ENCODE measurements around the gene IL1RAPL2.
"Not testable (repeated sequence)": the region's sequence is repeated elsewhere in the genome, so short reads cannot be mapped to it uniquely, and the experiment has no call there.

IL1RAPL2 gene

GRCh38 chrX:104854790-104855340, 288.9 kb downstream of the IL1RAPL2 start:
- DNase-seq (ENCODE audit: low read depth in 2 of 2) = no peak

- DNase-seq (ENCODE audit: low read depth in 2 of 2) = no peak
Observed at GRCh38 chrX:104863466-104863865, 297.5 kb downstream of the IL1RAPL2 start.

DNA sequence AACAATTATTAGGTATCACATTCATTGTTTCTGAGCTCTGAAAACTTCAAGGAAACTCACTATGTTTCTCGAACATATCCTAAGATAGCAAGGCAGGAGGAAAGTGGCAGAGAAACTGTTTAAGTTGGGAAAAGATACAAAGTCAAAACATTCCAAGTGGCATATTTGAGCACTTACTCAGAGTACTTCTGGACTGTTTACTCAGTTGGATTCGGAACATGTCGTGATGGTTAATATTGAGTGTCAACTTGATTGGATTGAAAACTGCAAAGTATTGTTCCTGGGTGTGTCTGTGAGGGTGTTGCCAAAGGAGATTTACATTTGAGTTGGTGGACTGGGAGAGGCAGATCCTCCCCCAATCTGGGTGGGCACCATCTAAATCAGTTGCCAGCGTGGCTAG, 298.3 kb downstream of the IL1RAPL2 start:
- no peak for DNase-seq (ENCODE audit: low read depth in 2 of 2)

GRCh38 chrX:104877504-104877903, 311.5 kb downstream of the IL1RAPL2 start:
- no peak for DNase-seq (ENCODE audit: low read depth in 2 of 2)

- DNase-seq (ENCODE audit: low read depth in 2 of 2) = no peak
Observed at GRCh38 chrX:104902070-104902469, 336.1 kb downstream of the IL1RAPL2 start.

- not testable (repeated sequence) for DNase-seq (ENCODE audit: low read depth in 2 of 2)
Observed at GRCh38 chrX:104909694-104910093, 343.7 kb downstream of the IL1RAPL2 start.

DNA sequence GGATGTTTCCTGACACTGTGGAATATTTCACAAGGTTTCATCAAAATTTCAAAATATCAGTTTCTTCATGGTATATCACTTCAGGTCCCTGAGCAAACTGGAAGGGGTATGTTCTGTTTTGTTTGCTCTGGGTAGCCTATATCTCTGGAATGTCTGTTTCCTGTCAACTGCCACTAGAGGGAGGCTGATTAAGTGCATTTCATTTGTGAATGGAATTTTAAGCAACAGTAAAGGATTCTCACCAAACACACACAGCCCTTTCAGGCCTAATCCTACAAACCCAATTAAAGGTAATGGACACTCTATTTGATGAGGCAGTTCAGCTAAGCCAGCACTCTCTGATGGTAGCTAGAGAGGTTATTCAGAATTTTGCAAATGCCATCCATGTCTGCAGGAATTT, 347.3 kb downstream of the IL1RAPL2 start:
- no peak for DNase-seq (ENCODE audit: low read depth in 2 of 2)

DNA sequence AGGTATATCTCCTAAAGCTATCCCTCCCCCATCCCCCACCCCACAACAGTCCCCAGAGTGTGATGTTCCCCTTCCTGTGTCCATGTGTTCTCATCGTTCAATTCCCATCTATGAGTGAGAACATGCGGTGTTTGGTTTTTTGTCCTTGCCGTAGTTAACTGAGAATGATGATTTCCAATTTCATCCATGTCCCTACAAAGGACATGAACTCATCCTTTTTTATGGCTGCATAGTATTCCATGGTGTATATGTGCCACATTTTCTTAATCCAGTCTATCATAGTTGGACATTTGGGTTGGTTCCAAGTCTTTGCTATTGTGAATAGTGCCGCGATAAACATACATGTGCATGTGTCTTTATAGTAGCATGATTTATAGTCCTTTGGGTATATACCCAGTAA, 348.7 kb downstream of the IL1RAPL2 start:
- not testable (repeated sequence) for DNase-seq (ENCODE audit: low read depth in 2 of 2)

DNA sequence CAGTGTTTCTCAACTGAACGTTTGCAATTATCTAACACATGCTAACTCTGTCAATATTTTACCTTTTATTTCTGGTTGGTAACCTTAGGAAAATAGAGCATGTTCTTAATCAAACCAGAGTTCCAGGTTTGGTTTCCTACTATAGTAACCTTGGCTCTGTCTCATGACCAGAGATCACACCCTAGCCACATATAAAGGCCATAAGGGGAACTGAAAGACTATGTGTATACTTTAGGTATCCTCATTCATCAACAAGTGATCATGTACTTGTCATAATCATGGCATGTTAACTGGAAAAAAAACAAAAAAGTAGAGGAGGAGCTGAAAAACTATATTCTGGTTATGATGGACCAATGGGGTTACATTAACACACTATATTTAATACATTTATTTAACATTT, 352.1 kb downstream of the IL1RAPL2 start:
- DNase-seq (ENCODE audit: low read depth in 2 of 2) = no peak

DNA sequence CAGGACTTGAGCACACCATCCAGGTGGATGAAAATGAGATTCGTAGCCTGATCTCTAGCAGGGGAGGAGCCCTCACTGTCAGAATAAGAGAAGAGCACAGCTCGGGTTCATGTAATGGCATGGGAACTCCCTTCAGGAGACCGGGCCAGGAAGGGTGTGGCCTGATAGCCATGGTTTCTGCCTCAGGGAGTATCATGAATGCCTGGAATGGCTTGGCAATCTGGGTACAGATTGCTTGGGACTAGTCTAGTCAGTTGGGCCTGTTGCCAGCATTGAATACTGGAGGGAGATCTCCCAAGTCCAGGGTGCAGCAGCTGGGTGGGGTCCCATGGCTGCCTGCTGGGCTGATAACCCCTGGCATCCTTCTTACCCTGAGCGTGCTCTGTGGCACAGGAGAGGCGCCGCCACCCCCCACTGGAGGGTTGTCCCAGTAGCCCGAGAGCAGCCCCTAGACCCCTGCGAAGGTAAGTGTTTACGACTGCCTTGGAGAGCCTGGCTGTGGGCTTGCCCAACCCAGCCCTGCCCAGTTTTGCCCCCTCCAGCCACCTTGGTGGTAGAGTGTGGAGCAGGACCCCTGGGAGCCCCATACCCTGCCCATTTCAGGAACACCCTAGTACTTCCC, 355.7 kb downstream of the IL1RAPL2 start:
- DNase-seq (ENCODE audit: low read depth in 2 of 2) = no peak

GRCh38 chrX:104922206-104922621, 356.2 kb downstream of the IL1RAPL2 start:
- peak; percentile 5 to 40 for DNase-seq (ENCODE audit: low read depth in 2 of 2)

GRCh38 chrX:104929324-104929723, 363.3 kb downstream of the IL1RAPL2 start:
- DNase-seq (ENCODE audit: low read depth in 2 of 2) = no peak

DNA sequence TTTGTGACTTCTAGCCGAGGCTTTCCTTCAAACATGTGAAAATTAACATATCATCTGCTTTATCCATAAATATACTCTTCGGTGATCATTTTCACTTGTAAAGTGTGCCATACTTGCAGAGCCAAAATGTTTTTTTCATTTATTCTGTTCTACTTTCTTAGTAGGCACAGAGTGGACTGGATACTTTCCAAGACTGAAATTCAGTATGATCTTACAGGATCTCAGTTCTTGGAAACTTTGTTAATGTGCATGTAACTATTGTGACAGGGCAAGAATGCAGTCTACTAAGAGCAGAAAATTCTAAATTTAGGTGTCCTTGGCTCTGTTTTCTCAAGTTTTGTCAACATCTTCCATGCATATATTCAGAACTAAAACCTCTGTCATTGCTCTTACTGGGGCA, 369.6 kb downstream of the IL1RAPL2 start:
- DNase-seq (ENCODE audit: low read depth in 2 of 2) = no peak

DNA sequence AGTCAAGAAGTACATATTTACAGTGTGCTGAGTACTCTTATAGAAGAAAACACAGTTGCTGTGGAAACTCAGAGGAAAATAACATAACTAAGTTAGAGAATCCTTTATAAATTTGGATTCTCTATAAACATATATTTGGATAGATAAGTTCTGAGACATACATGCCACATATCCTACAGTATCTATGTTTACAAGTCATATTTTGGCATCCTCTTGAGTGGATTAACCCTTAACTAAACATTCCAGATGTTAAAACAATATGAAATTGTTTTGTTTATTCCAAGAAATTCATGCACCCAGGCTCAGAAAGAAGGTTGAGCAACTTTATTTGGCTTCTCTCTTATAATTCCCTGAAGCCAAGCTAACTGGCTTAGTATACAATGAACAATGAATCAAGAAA, 387.3 kb downstream of the IL1RAPL2 start:
- DNase-seq (ENCODE audit: low read depth in 2 of 2) = no peak

DNA sequence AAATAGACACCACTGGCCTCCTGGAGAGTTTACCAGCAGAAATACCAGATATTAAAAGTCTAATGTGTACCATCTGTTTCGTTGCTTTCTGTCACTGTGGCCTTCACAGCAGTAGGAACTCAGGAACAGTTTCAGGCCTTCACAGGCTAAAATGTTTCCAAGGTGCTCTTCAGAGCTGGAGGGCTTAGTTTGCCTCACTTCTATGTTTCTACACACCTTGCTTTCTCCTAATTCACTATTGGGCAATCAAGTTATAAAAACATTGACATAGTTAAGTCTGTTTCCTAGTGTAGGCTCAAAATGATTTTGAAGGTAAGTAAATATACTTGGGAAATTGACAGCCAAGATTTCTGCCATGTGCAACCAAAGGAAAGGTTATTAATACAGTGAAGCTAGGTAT, 395.9 kb downstream of the IL1RAPL2 start:
- no peak for DNase-seq (ENCODE audit: low read depth in 2 of 2)

DNA sequence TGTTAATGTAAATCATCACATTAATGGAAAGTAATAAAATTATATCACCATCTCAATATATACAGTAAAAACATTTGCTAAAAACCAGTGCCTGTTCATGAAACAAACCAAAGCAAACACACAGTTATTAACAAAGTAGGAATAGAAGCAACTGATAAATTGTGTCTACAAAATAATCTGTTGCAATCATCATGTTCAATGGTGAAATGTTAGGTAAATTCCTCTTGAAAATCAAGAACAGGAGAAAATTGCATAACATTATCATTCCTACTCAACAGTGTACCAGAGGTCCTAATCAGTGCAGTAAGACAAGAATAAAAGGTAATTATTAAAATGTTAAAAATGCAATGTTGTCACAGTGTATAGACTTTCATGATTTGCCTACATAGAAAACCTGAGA, 402.2 kb downstream of the IL1RAPL2 start:
- DNase-seq (ENCODE audit: low read depth in 2 of 2) = no peak

DNA sequence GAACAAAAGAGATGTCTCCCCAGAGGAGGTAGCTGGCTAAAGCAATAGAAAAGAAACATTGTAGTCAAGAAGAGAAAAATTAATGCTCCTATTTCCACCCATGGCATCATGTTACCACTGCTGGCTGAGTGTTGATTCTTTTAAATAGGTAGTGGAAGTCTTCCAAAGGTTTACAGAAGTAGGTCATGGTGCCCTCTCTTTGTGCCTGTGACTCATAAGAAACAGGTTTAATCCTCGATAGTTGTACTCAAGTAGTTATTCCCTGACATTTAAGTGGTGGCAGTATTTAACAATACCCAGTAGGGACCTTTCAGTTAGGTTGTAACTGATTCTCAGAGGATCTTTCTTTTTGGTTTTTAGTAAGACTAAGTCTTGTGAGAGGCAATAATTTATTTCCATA, 406.7 kb downstream of the IL1RAPL2 start:
- DNase-seq (ENCODE audit: low read depth in 2 of 2) = no peak

GRCh38 chrX:104987063-104987462, 421.1 kb downstream of the IL1RAPL2 start:
- DNase-seq (ENCODE audit: low read depth in 2 of 2) = no peak

DNA sequence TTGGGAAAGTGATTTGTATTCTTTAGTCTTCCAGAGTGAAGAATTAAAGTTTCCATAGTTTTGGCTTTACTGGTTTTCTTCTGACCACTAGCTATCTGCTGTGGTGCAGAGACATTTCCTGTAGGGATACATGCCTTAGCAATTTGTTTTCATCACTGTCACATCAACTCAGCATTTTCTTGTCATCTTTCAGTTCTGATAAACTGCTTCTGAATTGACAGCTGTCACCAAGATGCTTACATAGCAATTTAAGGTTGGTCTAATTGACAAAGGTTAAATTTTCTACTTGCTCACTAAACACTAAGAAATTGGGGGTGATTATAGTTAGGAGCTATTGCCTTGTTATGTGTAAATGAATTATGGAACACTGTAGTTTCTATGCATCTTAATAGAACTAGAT, 422.0 kb downstream of the IL1RAPL2 start:
- DNase-seq (ENCODE audit: low read depth in 2 of 2) = no peak

GRCh38 chrX:104995546-104995945, 429.5 kb downstream of the IL1RAPL2 start:
- no peak for DNase-seq (ENCODE audit: low read depth in 2 of 2)

DNA sequence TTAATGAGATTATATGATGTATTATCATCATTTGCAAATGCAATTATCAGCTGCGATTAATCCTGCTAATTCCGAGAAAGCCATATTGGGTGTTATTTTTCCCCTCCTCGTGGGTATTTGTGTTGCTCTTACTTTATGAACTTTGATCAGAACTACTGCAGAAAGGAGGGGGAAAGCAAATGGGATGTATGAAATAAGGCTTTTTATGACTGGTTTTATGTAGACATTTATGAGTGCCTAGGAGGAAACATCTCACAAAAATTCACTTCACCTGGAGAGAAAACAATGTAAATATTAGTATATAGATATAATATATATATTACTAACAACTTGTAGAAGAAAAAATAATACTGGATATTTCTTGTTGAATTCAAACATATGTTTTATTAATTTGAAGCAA, 440.1 kb downstream of the IL1RAPL2 start:
- no peak for DNase-seq (ENCODE audit: low read depth in 2 of 2)

GRCh38 chrX:105006996-105007395, 441.0 kb downstream of the IL1RAPL2 start:
- no peak for DNase-seq (ENCODE audit: low read depth in 2 of 2)

- no peak for DNase-seq (ENCODE audit: low read depth in 2 of 2)
Observed at GRCh38 chrX:105013719-105014118, 447.7 kb downstream of the IL1RAPL2 start.

GRCh38 chrX:105017641-105018040, 451.6 kb downstream of the IL1RAPL2 start:
- DNase-seq (ENCODE audit: low read depth in 2 of 2) = no peak

Measured in stimulated activated CD4-positive, alpha-beta T cell treated with anti-CD3 and anti-CD28 coated beads, Interleukin-12 subunit alpha, Interleukin-12 subunit beta, amount 100 ng/mL, for 24 hours (primary cell).